Ovary (tissue), 9 donors: Measurements from ENCODE around the gene FAM219A. TPM values are rescaled to one million over a fixed set of nuclear protein-coding genes. Genes with fewer than 3 reads are reported as not detected.
A peak's percentile ranks its signal among the peaks of the same experiment; 100 is the strongest.

Experiments used
- DNase-seq, 5 donors: peaks; one replicate each; pipeline ENCODE4 v3.0.0-alpha.2; 2019 to 2020
- H3K27ac ChIP-seq, 2 donors: fragments of 200-600 bp; one replicate each; pipeline versions ENCODE4 v1.5.1 to v1.8.0; 2019 to 2022
- H3K27me3 ChIP-seq: fragments of 200-600 bp; one replicate; pipeline ENCODE4 v1.8.0; 2022
- H3K36me3 ChIP-seq: fragments of 200-600 bp; sonication (generic); one replicate; pipeline ENCODE4 v1.5.1; 2019
- H3K4me1 ChIP-seq: one replicate; pipeline ENCODE4 v1.8.1; 2013; ENCODE audit warnings: mild to moderate bottlenecking, moderate library complexity; ENCODE audit not compliant: insufficient read depth
- H3K4me3 ChIP-seq: fragments of 200-600 bp; sonication (generic); one replicate; pipeline ENCODE4 v1.5.1; 2017
- H3K9me3 ChIP-seq, 2 donors: fragments of 200-600 bp in 1 of 2; sonication (generic) in 1 of 2; one replicate each; pipeline versions ENCODE4 v1.5.1 to v1.8.1; 2013 to 2019; ENCODE audit warnings: mild to moderate bottlenecking in 1 of 2, moderate library complexity in 1 of 2
- EP300 ChIP-seq: sonication (generic); formaldehyde crosslinking; IDR thresholded peaks from one replicate; pipeline ENCODE4 v1.6.1; 2017; ENCODE audit warnings: antibody characterized with exemption
- POLR2A ChIP-seq: fragments of 450-650 bp; IDR thresholded peaks from one replicate; pipeline ENCODE4 v1.6.1; 2017; ENCODE audit warnings: antibody characterized with exemption, mild to moderate bottlenecking, moderate library complexity
- WGBS, 3 donors: extraction: QIAGEN DNeasy Blood & Tissue Kit in 1 of 3; methylation state at CpG; one replicate each; pipeline versions ENCODE4 v1.1.5 to v1.1.7; 2013 to 2017; 5-methylcytosine and 5-hydroxymethylcytosine counted together
- intact Hi-C, 4 donors: fragments of 100-400 bp; cut with DNase I; formaldehyde crosslinking; loops; one replicate each; pipeline versions ENCODE4 v1.11.0 to v1.15.1; 2022 to 2023
- polyA plus RNA-seq, 2 donors: library from polyadenylated mRNA; stranded (reverse); fragments of 200-250 nt in 1 of 2; fragments of 350-450 nt in 1 of 2; fragmentation: Illumina TruSeq in 1 of 2; extraction: RNeasy Lipid Tissue Mini Kit (QIAGEN cat#74804) in 1 of 2; gene quantifications; one replicate each; pipeline ENCODE4 v1.2.3, GENCODE V29; 2013 to 2014
- total RNA-seq, 7 donors: library from RNA; depleted of rRNA in 2 of 7; stranded (reverse); fragments of >200 nt in 2 of 7; fragmentation: NEBNext Ultra II Directional in 3 of 7; extraction: Animal tissue kit (Norgen Biotek cat#: 25700) in 3 of 7; gene quantifications; one replicate each; pipeline versions ENCODE4 v1.1.0 to v1.2.4, GENCODE V29; 2016 to 2023
- TF ChIP-seq, protein P1 (sequence below), 3 donors: fragments of 450-650 bp in 2 of 3; fragments of 200-600 bp in 1 of 3; IDR thresholded peaks; one replicate each; pipeline versions ENCODE4 v1.5.1 to v1.8.0; 2016 to 2022; ENCODE audit warnings: antibody characterized with exemption in 3 of 3, mild to moderate bottlenecking in 1 of 3
- donor health status: DM: no; HTN: no; CAD: no; lungs with moderate emphysema.
- donor health status: DM: no; HTN: no; CAD: no.
- donor health status: Bipolar disorder and iron deficiency.
- donor health status: DM: yes; HTN: yes; CAD: no.
- donor health status: DM: no; HTN: no; CAD: no.
- donor health status: DM: yes; HTN: yes; CAD: no.

Gene FAM219A
- total and polyA plus RNA-seq, 9 donors = 5.2 to 24.7 (median 15.2) TPM

DNA sequence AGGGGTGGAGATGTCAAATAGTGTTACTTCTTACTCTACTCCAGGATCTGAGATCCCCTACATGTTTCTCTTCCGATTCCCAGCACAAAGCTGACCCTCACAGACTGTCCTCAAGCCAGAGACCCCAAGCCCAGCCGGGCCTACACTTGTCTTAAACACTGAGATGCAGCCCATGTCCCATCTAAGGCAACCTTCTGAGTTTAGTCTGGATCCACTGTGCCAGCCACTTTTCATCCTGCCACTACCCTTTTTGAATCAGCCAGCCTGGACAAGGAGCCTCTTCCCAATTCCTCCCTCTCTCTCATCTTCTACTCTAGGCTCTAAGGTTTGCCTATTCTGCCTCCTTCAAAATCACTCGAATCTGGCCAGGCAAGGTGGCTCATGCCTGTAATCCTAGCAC, 75.5 kb downstream of the FAM219A start:
- no peak for DNase-seq
- no peaks in the 10 kb centered on the region for H3K9me3 ChIP-seq
- 83 to 93% (median 88%) methylated on average over 3 of the region's 3 CpGs for WGBS, 3 donors
- TF ChIP-seq, protein P1, sequence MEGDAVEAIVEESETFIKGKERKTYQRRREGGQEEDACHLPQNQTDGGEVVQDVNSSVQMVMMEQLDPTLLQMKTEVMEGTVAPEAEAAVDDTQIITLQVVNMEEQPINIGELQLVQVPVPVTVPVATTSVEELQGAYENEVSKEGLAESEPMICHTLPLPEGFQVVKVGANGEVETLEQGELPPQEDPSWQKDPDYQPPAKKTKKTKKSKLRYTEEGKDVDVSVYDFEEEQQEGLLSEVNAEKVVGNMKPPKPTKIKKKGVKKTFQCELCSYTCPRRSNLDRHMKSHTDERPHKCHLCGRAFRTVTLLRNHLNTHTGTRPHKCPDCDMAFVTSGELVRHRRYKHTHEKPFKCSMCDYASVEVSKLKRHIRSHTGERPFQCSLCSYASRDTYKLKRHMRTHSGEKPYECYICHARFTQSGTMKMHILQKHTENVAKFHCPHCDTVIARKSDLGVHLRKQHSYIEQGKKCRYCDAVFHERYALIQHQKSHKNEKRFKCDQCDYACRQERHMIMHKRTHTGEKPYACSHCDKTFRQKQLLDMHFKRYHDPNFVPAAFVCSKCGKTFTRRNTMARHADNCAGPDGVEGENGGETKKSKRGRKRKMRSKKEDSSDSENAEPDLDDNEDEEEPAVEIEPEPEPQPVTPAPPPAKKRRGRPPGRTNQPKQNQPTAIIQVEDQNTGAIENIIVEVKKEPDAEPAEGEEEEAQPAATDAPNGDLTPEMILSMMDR (IDR thresholded peaks at IDR 0.05) = no peak
- TF ChIP-seq EP300 (no peak), POLR2A (no peak)
- intact Hi-C loops = no loop called here
- no peak overlapping the region for H3K27ac ChIP-seq
- peaks cover 13% of the 10 kb centered on the region for H3K4me1 ChIP-seq
- H3K27me3 ChIP-seq = no peaks in the 10 kb centered on the region
- no peaks in the 10 kb centered on the region for H3K36me3 ChIP-seq
- no peak overlapping the region for H3K4me3 ChIP-seq

DNA sequence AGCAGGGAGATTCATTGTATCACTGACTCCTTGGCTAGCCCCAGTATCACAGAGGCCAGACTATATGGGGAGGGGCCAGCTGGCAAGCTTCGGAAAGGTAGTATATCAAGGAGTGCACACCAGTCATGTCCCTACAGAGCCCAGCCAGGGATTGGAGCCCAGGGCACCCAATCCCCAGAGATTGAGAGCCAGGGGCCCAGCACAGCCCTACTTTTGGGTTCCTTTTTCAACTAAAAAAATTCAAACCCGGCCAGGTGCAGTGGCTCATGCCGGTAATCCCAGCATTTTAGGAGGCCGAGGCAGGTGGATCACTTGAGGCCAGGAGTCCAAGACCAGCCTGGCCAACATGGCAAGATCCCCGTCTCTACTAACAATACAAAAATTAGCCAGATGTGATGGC, 76.3 kb downstream of the FAM219A start:
- Histone ChIP-seq H3K4me3 (no peak overlapping the region), H3K9me3 (no peaks in the 10 kb centered on the region), H3K4me1 (peaks cover 13% of the 10 kb centered on the region), H3K27me3 (no peaks in the 10 kb centered on the region), H3K36me3 (no peaks in the 10 kb centered on the region), H3K27ac (no peak overlapping the region)
- 83 to 96% (median 94%) methylated on average over 5 of the region's 5 CpGs for WGBS, 3 donors
- TF ChIP-seq EP300 = no peak
- no peak for DNase-seq
- intact Hi-C loops = no loop called here

DNA sequence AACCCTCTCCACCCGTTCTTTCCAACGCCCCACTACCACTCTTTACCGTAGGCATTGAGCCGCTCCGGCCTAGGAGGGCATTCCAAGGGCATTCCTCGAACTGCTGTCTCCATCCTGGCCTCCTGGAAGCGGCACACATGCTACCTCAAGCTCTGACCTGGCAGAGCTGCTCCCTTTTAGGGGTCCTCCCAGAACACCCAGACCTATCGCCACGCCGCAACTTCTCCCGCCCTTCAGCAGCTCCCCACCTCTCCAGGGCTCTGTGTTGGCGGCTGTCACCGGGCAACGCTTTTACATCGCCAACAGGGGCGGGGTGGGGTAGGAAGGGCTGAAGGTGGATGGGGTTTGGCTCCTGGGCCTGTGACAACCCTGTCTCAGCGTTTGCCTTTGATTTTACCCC, 77.0 kb downstream of the FAM219A start:
- no peaks in the 10 kb centered on the region for H3K36me3 ChIP-seq
- TF ChIP-seq, protein P1 (IDR thresholded peaks at IDR 0.05) = no peak
- no peak for TF ChIP-seq POLR2A
- no peak for TF ChIP-seq EP300
- H3K4me1 ChIP-seq = peaks cover 14% of the 10 kb centered on the region
- intact Hi-C loops = no loop called here
- DNase-seq = peak in 1 of 5 donors; percentile 32
- no peaks in the 10 kb centered on the region for H3K27me3 ChIP-seq
- H3K4me3 ChIP-seq = peak overlapping the region; percentile 44
- WGBS, 3 donors = 53 to 61% (median 56%) methylated on average over 17 of the region's 17 CpGs
- H3K27ac ChIP-seq = no peak overlapping the region
- no peaks in the 10 kb centered on the region for H3K9me3 ChIP-seq

DNA sequence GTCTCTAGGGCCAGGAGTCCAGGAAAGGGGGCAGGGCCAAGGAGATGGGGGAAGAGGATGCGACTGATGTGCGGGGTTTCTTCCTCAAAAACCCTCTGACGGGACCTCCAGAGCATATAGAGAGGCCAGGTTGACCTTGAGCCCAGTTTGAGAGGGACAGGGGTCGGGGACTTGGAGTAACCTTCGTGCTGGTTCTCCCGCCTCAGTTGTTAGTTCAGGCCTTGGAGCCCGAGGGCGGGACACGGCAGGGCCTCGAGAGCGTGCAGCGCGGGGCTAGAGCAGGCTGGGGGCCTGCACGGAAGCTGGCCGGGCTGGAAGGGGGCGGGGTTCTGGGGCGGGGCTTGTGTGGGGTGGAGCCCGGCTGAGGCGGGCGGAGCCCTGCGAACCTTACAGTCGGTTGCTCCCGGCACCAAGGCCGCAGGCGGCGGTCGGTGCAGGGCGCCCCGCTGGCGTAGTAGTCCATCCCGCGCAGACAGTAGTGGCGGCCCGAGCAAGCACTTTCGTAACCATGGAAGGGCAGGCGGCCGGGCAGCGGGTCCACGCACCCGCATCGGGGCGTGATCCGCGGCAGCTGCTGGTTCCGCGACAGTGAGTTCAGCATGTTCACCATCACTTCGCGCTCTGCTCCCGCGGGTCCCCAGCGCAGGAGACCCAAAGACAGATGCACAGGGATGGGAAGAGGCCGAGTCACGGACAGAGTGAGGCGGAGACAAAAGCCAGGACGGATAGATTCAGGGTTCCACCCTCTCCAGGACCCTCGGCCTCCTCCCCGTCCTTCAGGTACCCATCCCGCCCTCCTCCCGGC, 77.7 kb downstream of the FAM219A start:
- DNase-seq = peak; percentile 64 to 81 (median 75)
- H3K4me3 ChIP-seq = peak overlapping the region; percentile 44
- TF ChIP-seq, protein P1 (IDR thresholded peaks at IDR 0.05) = no peak
- TF ChIP-seq POLR2A = peak; percentile 20
- intact Hi-C loops = no loop called here
- 3 to 4% (median 3%) methylated on average over 36 to 59 of the region's 59 CpGs for WGBS, 3 donors
- H3K9me3 ChIP-seq = no peaks in the 10 kb centered on the region
- no peak overlapping the region for H3K27ac ChIP-seq
- H3K36me3 ChIP-seq = no peaks in the 10 kb centered on the region
- no peaks in the 10 kb centered on the region for H3K27me3 ChIP-seq
- H3K4me1 ChIP-seq = peaks cover 14% of the 10 kb centered on the region

DNA sequence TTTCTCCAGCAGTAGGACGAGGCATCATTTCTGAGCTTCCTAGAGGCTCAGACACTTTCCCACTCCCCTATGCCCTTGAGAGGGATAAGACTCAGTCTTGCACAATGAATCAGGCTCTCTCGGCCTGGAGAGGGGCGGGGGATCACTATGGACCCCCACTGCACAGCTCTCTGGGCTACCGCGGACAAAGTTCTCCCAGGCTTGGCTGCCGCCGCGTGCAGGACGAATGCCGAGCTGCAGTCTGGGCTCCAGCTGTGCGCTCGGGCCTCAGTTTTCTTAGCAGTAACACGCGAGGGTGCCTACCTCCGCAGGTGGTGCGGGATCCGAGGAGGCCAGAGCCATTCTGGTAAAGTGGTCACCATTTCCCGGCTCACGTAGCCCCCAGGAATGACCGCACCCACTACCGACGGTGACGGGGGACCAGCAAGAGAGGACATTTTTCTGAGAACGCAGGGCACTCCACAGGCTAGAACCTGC, 78.3 kb downstream of the FAM219A start:
- H3K27ac ChIP-seq = no peak overlapping the region
- TF ChIP-seq POLR2A (no peak), EP300 (no peak)
- TF ChIP-seq, protein P1 (IDR thresholded peaks at IDR 0.05) = no peak
- WGBS, 3 donors = 20 to 34% (median 29%) methylated on average over 24 of the region's 24 CpGs
- no peaks in the 10 kb centered on the region for H3K27me3 ChIP-seq
- H3K4me1 ChIP-seq = peaks cover 14% of the 10 kb centered on the region
- peak overlapping the region; percentile 44 for H3K4me3 ChIP-seq
- DNase-seq = no peak
- intact Hi-C loops = no loop called here
- no peaks in the 10 kb centered on the region for H3K36me3 ChIP-seq
- H3K9me3 ChIP-seq = no peaks in the 10 kb centered on the region
